Nephron progenitor cell (in vitro differentiated cells): ENCODE data around the gene ATP6V0E1.

Experiments
- DNase-seq: peaks from one replicate; pipeline ENCODE4 v3.0.0; 2021
- H3K27ac Mint-ChIP-seq: 2 replicates; pipeline ENCODE4 v1.8.0; 2021; ENCODE audit warnings: mild to moderate bottlenecking, moderate library complexity, mixed read lengths
- H3K27me3 Mint-ChIP-seq: 2 replicates; pipeline ENCODE4 v1.8.0; 2021; ENCODE audit warnings: mild to moderate bottlenecking, low read depth, mixed read lengths; ENCODE audit not compliant: poor library complexity
- H3K36me3 Mint-ChIP-seq: 2 replicates; pipeline ENCODE4 v1.8.0; 2021; ENCODE audit warnings: low read depth, mixed read lengths
- H3K4me1 Mint-ChIP-seq: 2 replicates; pipeline ENCODE4 v1.8.0; 2021; ENCODE audit warnings: mixed read lengths
- H3K4me3 Mint-ChIP-seq: 2 replicates; pipeline ENCODE4 v1.8.0; 2021; ENCODE audit warnings: mild to moderate bottlenecking, moderate library complexity, mixed read lengths
- H3K9me3 Mint-ChIP-seq: 2 replicates; pipeline ENCODE4 v1.8.0; 2021; ENCODE audit warnings: mild to moderate bottlenecking, moderate library complexity, mixed read lengths
- CTCF ChIP-seq: fragments of 200-600 bp; sonication (generic); IDR thresholded peaks from 2 replicates; pipeline ENCODE4 v1.5.0; 2021; ENCODE audit warnings: antibody characterized with exemption

Gene ATP6V0E1

DNA sequence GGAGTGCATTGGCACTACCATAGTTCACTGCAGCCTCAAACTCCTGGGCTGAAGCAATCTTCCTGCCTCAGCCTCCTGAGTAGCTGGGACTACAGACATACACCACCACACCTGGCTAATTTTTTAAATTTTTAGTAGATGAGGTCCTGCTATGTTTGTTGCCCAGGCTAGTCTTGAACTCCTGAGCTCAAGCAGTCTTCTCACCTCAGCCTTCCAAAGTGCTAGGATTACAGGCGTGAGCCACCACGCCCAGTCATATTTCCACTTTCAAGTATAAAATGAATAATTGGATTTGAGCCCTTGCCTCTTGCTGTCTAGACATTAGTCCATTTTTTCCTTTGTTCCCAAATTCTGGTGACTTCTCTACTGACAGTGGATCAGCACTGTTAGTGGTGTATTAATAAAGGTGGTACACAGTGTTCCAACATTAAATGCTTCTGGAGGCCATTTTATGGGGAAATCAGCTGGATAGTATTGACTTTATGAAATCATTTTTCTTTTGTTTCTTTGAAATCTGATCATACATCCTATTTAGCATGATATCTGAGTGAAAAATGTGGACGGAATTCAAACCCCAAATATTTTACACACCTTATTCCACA lies 15.9 kb downstream of the ATP6V0E1 start:
- peaks cover 21% of the 10 kb centered on the region for H3K4me1 Mint-ChIP-seq
- no peak overlapping the region for H3K4me3 Mint-ChIP-seq
- H3K27ac Mint-ChIP-seq, result no peak overlapping the region
- peaks cover 33% of the 10 kb centered on the region for H3K36me3 Mint-ChIP-seq
- peaks cover 3% of the 10 kb centered on the region for H3K27me3 Mint-ChIP-seq
- DNase-seq, result no peak
- no peak for TF ChIP-seq CTCF
- H3K9me3 Mint-ChIP-seq, result no peaks in the 10 kb centered on the region

- peaks cover 3% of the 10 kb centered on the region for H3K27me3 Mint-ChIP-seq
- no peak for DNase-seq
- H3K4me1 Mint-ChIP-seq, result peaks cover 22% of the 10 kb centered on the region
- H3K36me3 Mint-ChIP-seq, result peaks cover 33% of the 10 kb centered on the region
- no peak overlapping the region for H3K27ac Mint-ChIP-seq
- H3K9me3 Mint-ChIP-seq, result no peaks in the 10 kb centered on the region
- TF ChIP-seq CTCF, result no peak
- H3K4me3 Mint-ChIP-seq, result no peak overlapping the region
Measured at GRCh38 chr5:172999974-173000373, 16.4 kb downstream of the ATP6V0E1 start.

DNA sequence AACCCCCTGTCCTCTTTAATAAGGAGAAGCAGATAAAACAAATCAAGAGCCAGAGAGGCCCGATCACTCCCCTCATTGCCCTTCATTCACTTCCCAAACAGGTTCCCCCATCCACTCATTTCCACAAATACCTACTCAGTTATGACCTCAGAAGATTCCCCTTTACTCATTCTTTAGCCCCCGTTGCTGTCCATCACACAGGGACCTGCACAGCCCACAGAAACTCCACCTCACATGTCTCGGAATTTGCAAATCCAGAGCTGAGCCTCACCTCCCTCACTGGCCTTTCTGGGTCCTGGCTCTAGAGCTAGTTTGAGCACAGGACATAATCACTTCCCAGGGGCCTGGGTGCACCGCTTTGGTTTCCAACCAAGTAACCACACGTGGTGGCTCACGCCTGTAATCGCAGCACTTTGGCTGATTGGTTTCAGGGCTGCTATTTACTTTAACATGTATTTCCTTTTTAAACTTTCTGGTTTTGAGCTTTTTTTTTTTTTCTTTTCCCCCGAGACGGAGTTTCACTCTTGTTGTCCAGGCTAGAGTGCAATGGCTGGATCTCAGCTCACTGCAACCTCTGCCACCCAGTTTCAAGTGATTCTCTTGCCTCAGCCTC lies 17.8 kb downstream of the ATP6V0E1 start:
- DNase-seq, result no peak

GRCh38 chr5:173003360-173003759 lies 19.8 kb downstream of the ATP6V0E1 start:
- Mint-ChIP-seq H3K27ac (no peak overlapping the region), H3K27me3 (no peaks in the 10 kb centered on the region), H3K4me3 (no peak overlapping the region), H3K4me1 (peaks cover 32% of the 10 kb centered on the region), H3K9me3 (no peaks in the 10 kb centered on the region), H3K36me3 (peaks cover 18% of the 10 kb centered on the region)
- no peak for TF ChIP-seq CTCF
- DNase-seq, result no peak

More for the DNA sequence above, 17.8 kb downstream of the ATP6V0E1 start:
- Mint-ChIP-seq H3K27ac (peak overlapping the region; percentile 55), H3K9me3 (no peaks in the 10 kb centered on the region), H3K4me1 (peaks cover 22% of the 10 kb centered on the region), H3K4me3 (no peak overlapping the region), H3K36me3 (peaks cover 20% of the 10 kb centered on the region), H3K27me3 (peaks cover 3% of the 10 kb centered on the region)
- TF ChIP-seq CTCF, result no peak

DNA sequence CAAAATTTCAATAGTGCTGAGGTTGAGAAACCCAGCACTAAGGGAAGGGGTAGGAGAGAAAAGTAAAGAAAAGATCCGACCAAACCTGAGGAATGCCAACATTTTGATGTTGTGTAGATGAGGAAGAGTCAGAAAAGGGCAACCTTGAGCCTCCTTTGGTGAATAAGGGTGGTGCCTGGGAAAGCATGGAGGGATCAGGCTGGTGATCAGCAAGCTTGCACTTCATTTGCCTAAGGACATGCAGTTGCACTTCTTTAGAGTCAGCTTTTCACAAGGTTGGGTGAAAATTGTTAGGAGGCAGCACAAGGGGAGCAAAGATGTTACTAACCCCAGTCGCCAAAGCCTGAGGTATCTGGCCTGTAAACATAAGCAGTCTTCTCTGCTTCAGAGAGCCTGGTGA lies 20.4 kb downstream of the ATP6V0E1 start:
- Mint-ChIP-seq H3K9me3 (no peaks in the 10 kb centered on the region), H3K4me1 (peaks cover 32% of the 10 kb centered on the region), H3K27me3 (no peaks in the 10 kb centered on the region), H3K4me3 (no peak overlapping the region), H3K27ac (peak overlapping the region; percentile 1), H3K36me3 (peaks cover 18% of the 10 kb centered on the region)
- TF ChIP-seq CTCF, result no peak
- DNase-seq, result no peak

- no peak for TF ChIP-seq CTCF
- H3K36me3 Mint-ChIP-seq, result peaks cover 18% of the 10 kb centered on the region
- peaks cover 32% of the 10 kb centered on the region for H3K4me1 Mint-ChIP-seq
- H3K27me3 Mint-ChIP-seq, result no peaks in the 10 kb centered on the region
- peak overlapping the region; percentile 1 for H3K27ac Mint-ChIP-seq
- no peak overlapping the region for H3K4me3 Mint-ChIP-seq
- DNase-seq, result no peak
- H3K9me3 Mint-ChIP-seq, result no peaks in the 10 kb centered on the region
Measured at GRCh38 chr5:173004447-173004846, 20.9 kb downstream of the ATP6V0E1 start.
